HUES48 (cell line): ENCODE measurements around the gene DPP10.

ENCODE experiments used
- H3K27ac ChIP-seq: one replicate; pipeline ENCODE4 v1.7.0; 2013; ENCODE audit warnings: low read depth, low read length, inconsistent platforms
- H3K27me3 ChIP-seq: 2 replicates; pipeline ENCODE4 v1.6.1; 2013; ENCODE audit warnings: mild to moderate bottlenecking, low read length; ENCODE audit not compliant: control insufficient read depth, insufficient read depth
- H3K36me3 ChIP-seq: 2 replicates; pipeline ENCODE4 v1.6.1; 2013; ENCODE audit warnings: low read length; ENCODE audit not compliant: control insufficient read depth, insufficient read depth
- H3K4me1 ChIP-seq: 2 replicates; pipeline ENCODE4 v1.6.1; 2013; ENCODE audit warnings: mild to moderate bottlenecking, low read length; ENCODE audit not compliant: control insufficient read depth, insufficient read depth
- H3K4me3 ChIP-seq: 2 replicates; pipeline ENCODE4 v1.5.1; 2013; ENCODE audit warnings: mild to moderate bottlenecking, low read depth, low read length
- H3K9ac ChIP-seq: 2 replicates; pipeline ENCODE4 v1.6.1; 2013; ENCODE audit warnings: mild to moderate bottlenecking, low read depth, low read length, moderate library complexity
- H3K9me3 ChIP-seq: 2 replicates; pipeline ENCODE4 v1.6.1; 2013; ENCODE audit warnings: low read length; ENCODE audit not compliant: control insufficient read depth, insufficient read depth

DPP10 gene

DNA sequence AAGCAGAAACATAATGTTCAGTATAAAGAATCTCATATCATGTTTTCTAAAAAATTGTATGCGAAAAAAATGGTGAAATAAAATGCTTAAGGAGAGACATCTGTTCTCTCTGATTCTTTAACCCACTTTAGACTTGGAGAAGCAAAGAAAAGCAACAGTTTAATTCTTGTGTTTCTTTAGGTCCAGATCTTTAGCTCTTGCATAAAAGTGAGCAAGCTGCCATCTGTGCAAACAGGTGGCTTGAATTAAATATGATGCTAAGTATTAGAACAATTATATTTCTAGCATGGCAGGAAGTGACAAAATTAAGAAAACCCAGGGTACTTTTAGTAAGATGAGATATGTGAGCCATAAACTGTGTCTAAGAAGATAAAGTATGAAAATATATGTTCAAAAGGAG is 1038.3 kb downstream of the DPP10 start:
- H3K4me3 ChIP-seq: no peak overlapping the region
- peaks cover 13% of the 10 kb centered on the region for H3K9me3 ChIP-seq
- H3K27me3 ChIP-seq: no peaks in the 10 kb centered on the region
- no peaks in the 10 kb centered on the region for H3K36me3 ChIP-seq
- no peak overlapping the region for H3K9ac ChIP-seq
- no peaks in the 10 kb centered on the region for H3K4me1 ChIP-seq
- no peak overlapping the region for H3K27ac ChIP-seq

DNA sequence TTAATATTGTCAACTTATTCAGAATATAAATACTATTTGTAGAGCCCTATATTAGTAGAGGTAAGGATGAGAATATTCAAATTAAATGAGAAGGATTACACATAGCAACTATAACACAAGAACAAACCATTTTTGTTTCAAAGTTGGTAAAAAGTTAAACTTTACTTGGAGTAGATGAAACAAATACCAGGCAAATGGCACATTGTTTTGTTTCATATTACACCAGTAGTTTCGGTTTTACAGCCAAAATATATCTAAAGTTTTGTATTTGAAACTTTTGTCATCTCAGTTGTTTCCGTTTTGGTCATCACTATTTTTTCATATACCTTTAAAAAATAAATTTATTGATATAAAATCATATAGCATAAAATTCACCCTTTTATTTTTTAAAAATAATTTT is 1039.4 kb downstream of the DPP10 start:
- no peaks in the 10 kb centered on the region for H3K4me1 ChIP-seq
- no peaks in the 10 kb centered on the region for H3K27me3 ChIP-seq
- no peaks in the 10 kb centered on the region for H3K36me3 ChIP-seq
- no peak overlapping the region for H3K4me3 ChIP-seq
- no peak overlapping the region for H3K9ac ChIP-seq
- no peak overlapping the region for H3K27ac ChIP-seq
- peaks cover 5% of the 10 kb centered on the region for H3K9me3 ChIP-seq

DNA sequence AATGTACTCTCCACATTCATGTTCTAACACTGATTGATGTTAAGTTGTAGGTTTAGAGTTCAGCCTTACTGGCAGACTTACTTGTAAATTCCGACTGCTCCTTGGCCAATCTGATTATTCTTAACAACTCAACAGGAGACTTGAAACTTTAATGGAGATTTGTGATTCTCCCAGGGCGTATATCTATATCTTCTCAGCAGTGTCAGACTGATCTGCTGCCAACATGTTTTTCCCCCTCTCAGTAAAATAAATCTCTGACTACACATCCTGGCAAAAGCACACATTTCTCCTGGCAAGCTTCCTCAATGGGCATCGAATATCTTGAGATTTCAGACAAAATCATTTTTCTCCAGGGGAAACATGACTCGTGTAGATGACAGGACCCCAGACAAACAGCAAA is 1041.2 kb downstream of the DPP10 start:
- Histone ChIP-seq H3K36me3 (no peaks in the 10 kb centered on the region), H3K9me3 (peaks cover 3% of the 10 kb centered on the region; the same call in 1 of the 2 replicates), H3K27ac (no peak overlapping the region), H3K9ac (no peak overlapping the region), H3K27me3 (no peaks in the 10 kb centered on the region), H3K4me1 (no peaks in the 10 kb centered on the region), H3K4me3 (no peak overlapping the region)

DNA sequence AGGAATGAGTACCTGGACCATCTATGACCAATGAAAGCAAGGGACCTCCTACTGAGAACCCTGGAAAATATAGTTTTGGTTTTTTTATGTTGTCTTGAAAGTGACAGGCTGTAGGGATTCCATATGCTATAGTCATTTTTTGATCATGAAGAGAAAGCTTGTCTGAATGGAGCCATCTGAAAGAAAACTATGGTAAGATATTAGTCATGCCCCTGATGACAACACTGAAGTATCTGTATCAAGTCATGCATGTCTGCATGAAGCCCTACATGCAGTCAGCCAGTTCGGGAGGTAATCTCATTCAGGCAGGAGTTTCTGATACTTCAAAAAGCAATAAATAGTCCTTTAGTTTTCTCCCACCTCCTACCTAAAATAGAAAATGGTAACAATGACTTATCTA is 1042.0 kb downstream of the DPP10 start:
- Histone ChIP-seq H3K27me3 (no peaks in the 10 kb centered on the region), H3K4me1 (peaks cover 7% of the 10 kb centered on the region; the same call in 1 of the 2 replicates), H3K9ac (no peak overlapping the region), H3K4me3 (no peak overlapping the region), H3K27ac (no peak overlapping the region), H3K36me3 (no peaks in the 10 kb centered on the region), H3K9me3 (peaks cover 3% of the 10 kb centered on the region; the same call in 1 of the 2 replicates)

DNA sequence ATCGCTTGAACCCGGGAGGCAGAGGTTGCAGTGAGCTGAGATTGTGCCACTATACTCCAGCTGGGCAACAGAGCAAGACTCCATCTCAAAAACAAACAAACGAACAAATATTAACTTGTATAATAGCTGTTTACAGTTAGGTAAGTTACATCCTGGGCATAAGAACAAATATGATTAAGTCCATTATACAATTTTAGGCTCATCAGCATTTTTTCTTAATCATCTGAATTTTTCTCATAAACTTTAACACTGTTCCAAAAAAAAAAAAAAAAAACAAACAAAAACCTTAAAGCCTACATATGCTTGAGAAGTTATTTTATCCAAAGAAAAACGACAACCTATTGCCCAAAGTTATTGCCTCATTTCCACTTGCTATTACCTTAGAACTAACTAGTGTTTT is 1042.5 kb downstream of the DPP10 start:
- H3K9ac ChIP-seq: no peak overlapping the region
- peaks cover 3% of the 10 kb centered on the region; the same call in 1 of the 2 replicates for H3K9me3 ChIP-seq
- no peak overlapping the region for H3K27ac ChIP-seq
- no peaks in the 10 kb centered on the region for H3K27me3 ChIP-seq
- H3K4me1 ChIP-seq: peaks cover 11% of the 10 kb centered on the region; the same call in 1 of the 2 replicates
- H3K4me3 ChIP-seq: no peak overlapping the region
- H3K36me3 ChIP-seq: no peaks in the 10 kb centered on the region

DNA sequence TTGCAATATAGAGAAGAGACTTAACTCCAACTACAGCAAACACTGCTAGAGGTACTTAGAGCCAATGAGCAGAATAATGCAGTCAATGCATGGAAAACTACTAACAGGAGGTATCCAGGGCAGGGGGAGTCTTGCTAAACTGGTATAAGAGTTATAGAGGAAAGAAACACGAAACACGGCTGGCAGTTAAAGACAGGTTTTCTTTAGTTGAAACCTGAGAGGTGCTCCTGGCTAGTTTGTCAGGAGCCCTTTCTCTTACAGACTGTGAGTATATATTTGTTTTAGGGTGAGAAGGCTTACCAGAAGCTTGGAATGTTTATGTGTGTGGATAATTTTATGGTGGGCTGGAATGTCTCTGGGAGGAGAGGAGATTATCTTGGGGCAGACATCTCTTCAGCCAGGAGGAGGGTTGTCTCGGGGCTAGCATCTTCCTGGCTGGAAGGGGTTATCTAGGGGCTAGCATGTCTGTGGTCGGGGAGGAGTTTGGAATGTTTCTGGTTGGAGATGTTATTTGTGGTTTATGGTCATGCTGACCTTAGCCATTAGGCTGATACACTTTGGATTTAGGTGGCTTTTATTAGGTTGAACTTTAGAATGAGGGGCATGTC is 1048.8 kb downstream of the DPP10 start:
- no peak overlapping the region for H3K4me3 ChIP-seq
- no peak overlapping the region for H3K27ac ChIP-seq
- H3K9ac ChIP-seq: no peak overlapping the region
- peaks cover 10% of the 10 kb centered on the region for H3K9me3 ChIP-seq
- no peaks in the 10 kb centered on the region for H3K36me3 ChIP-seq
- H3K4me1 ChIP-seq: peaks cover 12% of the 10 kb centered on the region; the same call in 1 of the 2 replicates
- no peaks in the 10 kb centered on the region for H3K27me3 ChIP-seq

DNA sequence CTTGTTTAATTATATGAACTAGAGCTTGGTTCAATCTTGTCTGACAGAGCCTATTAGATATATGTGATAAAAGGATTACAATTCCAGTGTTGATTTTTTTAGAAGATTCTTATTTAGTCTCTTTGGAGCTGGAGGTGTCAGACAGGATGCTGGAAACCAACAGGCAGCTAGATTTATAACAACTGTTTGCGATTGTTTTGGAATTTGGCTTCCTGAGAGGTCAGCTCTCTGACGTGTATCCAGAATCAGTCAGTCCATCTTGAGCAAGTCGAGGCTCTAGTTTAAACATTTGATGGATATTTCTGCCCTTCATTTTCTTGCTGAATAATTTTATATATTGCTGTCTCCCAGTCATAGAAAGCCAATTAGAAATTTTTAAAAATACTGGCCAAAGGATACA is 1062.9 kb downstream of the DPP10 start:
- Histone ChIP-seq H3K27ac (no peak overlapping the region), H3K36me3 (no peaks in the 10 kb centered on the region), H3K4me1 (no peaks in the 10 kb centered on the region), H3K9ac (no peak overlapping the region), H3K27me3 (no peaks in the 10 kb centered on the region), H3K9me3 (no peaks in the 10 kb centered on the region), H3K4me3 (no peak overlapping the region)

DNA sequence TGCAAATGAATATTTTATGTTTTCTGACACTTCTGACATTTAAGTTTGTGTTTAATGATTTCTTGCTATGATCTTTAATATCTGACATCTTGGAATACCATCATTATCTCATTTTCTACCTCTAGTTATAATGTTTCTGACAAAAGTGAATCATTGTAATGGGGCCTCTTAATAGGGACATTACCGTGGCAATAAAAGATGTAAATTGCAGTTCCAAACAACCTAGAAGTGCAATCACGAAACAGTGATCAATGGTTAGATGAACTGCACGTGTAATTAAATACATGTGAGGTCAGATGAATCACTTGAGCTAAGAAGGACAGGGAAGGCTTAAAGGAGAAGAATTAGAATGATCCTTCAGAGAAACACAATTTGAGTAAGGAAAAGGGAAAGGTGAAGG is 1078.3 kb downstream of the DPP10 start:
- peaks cover 8% of the 10 kb centered on the region for H3K4me1 ChIP-seq
- no peaks in the 10 kb centered on the region for H3K36me3 ChIP-seq
- H3K9ac ChIP-seq: no peak overlapping the region
- H3K9me3 ChIP-seq: no peaks in the 10 kb centered on the region
- H3K27ac ChIP-seq: no peak overlapping the region
- H3K27me3 ChIP-seq: no peaks in the 10 kb centered on the region
- no peak overlapping the region for H3K4me3 ChIP-seq

DNA sequence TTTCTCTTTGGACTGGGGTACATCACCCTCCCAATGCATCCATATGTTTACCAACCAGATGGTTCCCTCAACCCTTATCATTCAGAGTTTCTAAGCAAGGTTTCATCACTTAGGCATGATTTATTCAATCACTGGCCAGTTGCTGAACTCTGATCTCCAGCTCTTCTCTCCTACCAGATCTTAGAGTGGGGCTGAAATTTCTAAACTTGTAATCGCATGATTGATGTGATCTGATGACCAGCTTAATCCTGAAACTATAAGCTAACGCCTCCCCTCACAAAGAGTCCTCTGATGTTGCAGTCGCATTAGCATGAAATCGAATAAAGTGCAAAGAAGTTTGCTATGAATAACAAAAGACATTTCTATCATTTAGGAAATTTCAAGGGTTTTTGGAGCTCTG is 1082.0 kb downstream of the DPP10 start:
- Histone ChIP-seq H3K36me3 (no peaks in the 10 kb centered on the region), H3K4me3 (no peak overlapping the region), H3K9ac (no peak overlapping the region), H3K27ac (no peak overlapping the region), H3K9me3 (no peaks in the 10 kb centered on the region), H3K27me3 (no peaks in the 10 kb centered on the region), H3K4me1 (peaks cover 8% of the 10 kb centered on the region)

DNA sequence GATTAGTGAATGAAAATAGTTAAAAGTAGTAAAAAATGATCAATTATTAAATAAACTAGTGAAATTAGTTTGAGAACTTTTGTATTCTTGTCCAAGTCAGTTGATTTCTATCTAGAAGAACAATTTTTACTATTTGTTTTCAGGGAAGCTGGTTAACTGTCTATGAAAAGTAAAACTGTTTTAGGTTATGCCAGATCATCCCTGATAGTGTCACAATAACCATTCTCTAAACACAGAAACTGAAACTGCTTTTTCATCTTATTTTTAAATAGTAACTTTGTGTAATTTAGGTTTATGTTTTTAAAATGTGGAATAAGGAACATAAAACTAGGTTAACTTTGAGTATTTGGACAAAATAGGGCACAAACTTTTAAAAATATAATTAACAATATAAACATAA is 1087.2 kb downstream of the DPP10 start:
- no peaks in the 10 kb centered on the region for H3K36me3 ChIP-seq
- H3K4me3 ChIP-seq: no peak overlapping the region
- H3K9me3 ChIP-seq: no peaks in the 10 kb centered on the region
- peaks cover 12% of the 10 kb centered on the region for H3K4me1 ChIP-seq
- H3K27me3 ChIP-seq: no peaks in the 10 kb centered on the region
- no peak overlapping the region for H3K9ac ChIP-seq
- no peak overlapping the region for H3K27ac ChIP-seq

DNA sequence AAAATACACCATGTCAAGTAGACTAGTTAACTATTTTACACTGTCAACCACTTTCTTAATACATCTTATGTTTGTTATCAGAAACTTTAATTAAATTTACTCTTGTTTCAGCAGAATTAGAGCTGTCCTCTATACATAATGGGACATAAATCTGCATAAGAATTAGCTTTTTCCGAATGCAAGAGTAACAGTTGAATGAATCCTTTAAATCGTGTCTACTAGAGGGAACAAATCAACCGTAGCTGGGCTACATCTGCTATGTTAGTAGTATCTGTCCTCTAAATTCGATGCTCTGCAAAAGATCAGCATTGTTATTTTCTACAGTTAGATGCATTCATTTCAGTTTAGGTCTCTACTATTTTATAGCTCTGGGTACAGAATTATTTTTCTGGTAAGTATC is 1090.6 kb downstream of the DPP10 start:
- Histone ChIP-seq H3K27me3 (no peaks in the 10 kb centered on the region), H3K9ac (no peak overlapping the region)

More for the DNA sequence above, 1090.6 kb downstream of the DPP10 start:
- H3K4me3 ChIP-seq: no peak overlapping the region
- H3K9me3 ChIP-seq: no peaks in the 10 kb centered on the region
- no peaks in the 10 kb centered on the region for H3K36me3 ChIP-seq
- no peak overlapping the region for H3K27ac ChIP-seq
- H3K4me1 ChIP-seq: peaks cover 9% of the 10 kb centered on the region
